ENCODE data around the gene JDP2.

DNA sequence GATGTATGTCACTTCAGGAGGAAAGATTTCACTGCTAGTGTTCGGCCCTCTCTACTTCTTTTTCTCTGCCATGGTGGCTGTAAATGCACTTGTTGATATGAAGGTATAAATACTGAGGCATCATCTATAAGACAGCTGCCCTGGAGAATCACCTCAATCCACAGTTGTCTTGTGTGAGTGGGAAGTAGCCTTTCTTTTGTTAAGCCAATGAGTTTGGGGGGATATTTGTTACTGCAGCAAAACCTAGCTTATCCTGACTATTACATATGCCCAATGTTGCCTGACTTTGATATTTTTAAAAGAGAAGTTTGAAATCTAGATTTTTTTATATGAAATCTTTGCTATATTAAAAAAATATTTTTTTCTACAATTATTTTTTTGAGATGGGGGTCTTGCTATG is 3.3 kb upstream of the JDP2 start:
- TF ChIP-seq RAD21 (IDR thresholded peaks at IDR 0.05; ENCODE audit: low read depth) (no peak), EP300 (IDR thresholded peaks at IDR 0.05; ENCODE audit: borderline replicate concordance) (no peak), ZBTB7A (IDR thresholded peaks at IDR 0.05; ENCODE audit: low read depth) (no peak), TAF1 (IDR thresholded peaks at IDR 0.05; ENCODE audit: low read depth) (no peak), NFIC (IDR thresholded peaks at IDR 0.05) (no peak), TCF12 (IDR thresholded peaks at IDR 0.05; ENCODE audit: low read depth) (no peak), CREB1 (IDR thresholded peaks at IDR 0.05; ENCODE audit: low read depth) (no peak), EGR1 (IDR thresholded peaks at IDR 0.05) (no peak), CEBPB (IDR thresholded peaks at IDR 0.05) (no peak), YY1 (IDR thresholded peaks at IDR 0.05; ENCODE audit: low read depth) (no peak), FOXM1 (IDR thresholded peaks at IDR 0.05; ENCODE audit: borderline replicate concordance, low read depth) (no peak)
- TF ChIP-seq, protein P1, sequence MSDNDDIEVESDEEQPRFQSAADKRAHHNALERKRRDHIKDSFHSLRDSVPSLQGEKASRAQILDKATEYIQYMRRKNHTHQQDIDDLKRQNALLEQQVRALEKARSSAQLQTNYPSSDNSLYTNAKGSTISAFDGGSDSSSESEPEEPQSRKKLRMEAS (IDR thresholded peaks at IDR 0.05): no peak
- TF ChIP-seq, protein P2, sequence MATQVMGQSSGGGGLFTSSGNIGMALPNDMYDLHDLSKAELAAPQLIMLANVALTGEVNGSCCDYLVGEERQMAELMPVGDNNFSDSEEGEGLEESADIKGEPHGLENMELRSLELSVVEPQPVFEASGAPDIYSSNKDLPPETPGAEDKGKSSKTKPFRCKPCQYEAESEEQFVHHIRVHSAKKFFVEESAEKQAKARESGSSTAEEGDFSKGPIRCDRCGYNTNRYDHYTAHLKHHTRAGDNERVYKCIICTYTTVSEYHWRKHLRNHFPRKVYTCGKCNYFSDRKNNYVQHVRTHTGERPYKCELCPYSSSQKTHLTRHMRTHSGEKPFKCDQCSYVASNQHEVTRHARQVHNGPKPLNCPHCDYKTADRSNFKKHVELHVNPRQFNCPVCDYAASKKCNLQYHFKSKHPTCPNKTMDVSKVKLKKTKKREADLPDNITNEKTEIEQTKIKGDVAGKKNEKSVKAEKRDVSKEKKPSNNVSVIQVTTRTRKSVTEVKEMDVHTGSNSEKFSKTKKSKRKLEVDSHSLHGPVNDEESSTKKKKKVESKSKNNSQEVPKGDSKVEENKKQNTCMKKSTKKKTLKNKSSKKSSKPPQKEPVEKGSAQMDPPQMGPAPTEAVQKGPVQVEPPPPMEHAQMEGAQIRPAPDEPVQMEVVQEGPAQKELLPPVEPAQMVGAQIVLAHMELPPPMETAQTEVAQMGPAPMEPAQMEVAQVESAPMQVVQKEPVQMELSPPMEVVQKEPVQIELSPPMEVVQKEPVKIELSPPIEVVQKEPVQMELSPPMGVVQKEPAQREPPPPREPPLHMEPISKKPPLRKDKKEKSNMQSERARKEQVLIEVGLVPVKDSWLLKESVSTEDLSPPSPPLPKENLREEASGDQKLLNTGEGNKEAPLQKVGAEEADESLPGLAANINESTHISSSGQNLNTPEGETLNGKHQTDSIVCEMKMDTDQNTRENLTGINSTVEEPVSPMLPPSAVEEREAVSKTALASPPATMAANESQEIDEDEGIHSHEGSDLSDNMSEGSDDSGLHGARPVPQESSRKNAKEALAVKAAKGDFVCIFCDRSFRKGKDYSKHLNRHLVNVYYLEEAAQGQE (IDR thresholded peaks at IDR 0.05; ENCODE audit: low read depth): no peak

Data from Ishikawa (cell line).